Adrenal gland (tissue), 12 donors: Measurements from ENCODE around the gene LRRC53. TPM values are rescaled to one million over a fixed set of nuclear protein-coding genes. Genes with fewer than 3 reads are reported as not detected.

ENCODE experiments used
- DNase-seq, 7 donors: peaks; one replicate each; pipeline ENCODE4 v3.0.0-alpha.2; 2019 to 2020
- H3K27ac ChIP-seq, 5 donors: fragments of 200-600 bp; sonication (generic) in 4 of 5; 1 replicate in 3 of 5; 2 replicates in 2 of 5; pipeline versions ENCODE4 v1.5.1 to v1.8.0; 2016 to 2020; ENCODE audit warnings: mild to moderate bottlenecking in 1 of 5
- H3K27me3 ChIP-seq: fragments of 200-600 bp; 2 replicates; pipeline ENCODE4 v1.8.0; 2021
- H3K36me3 ChIP-seq, 2 donors: fragments of 200-600 bp; replicated peaks in 1 of 2; 1 replicate in 1 of 2; 2 replicates in 1 of 2; pipeline versions ENCODE4 v1.5.1 to v1.8.0; 2018 to 2022
- H3K4me1 ChIP-seq, 2 donors: fragments of 200-600 bp; replicated peaks in 1 of 2; 1 replicate in 1 of 2; 2 replicates in 1 of 2; pipeline versions ENCODE4 v1.5.1 to v1.8.0; 2018 to 2021
- H3K4me3 ChIP-seq, 4 donors: fragments of 200-600 bp; sonication (generic) in 3 of 4; one replicate each; pipeline ENCODE4 v1.5.1; 2016 to 2018
- H3K9me3 ChIP-seq, 3 donors: fragments of 200-600 bp; sonication (generic) in 1 of 3; replicated peaks in 1 of 3; 1 replicate in 2 of 3; 2 replicates in 1 of 3; pipeline versions ENCODE4 v1.5.1 to v1.8.0; 2016 to 2021
- CTCF ChIP-seq, 6 experiments: fragments of 450-650 bp in 4 of 6; fragments of 200-600 bp in 2 of 6; sonication (generic) in 1 of 6; IDR thresholded peaks; 1 replicate in 5 of 6; 2 replicates in 1 of 6; pipeline versions ENCODE4 v1.5.1 to v1.8.0; 2016 to 2021; ENCODE audit warnings: antibody characterized with exemption in 6 of 6, mild to moderate bottlenecking in 2 of 6, moderate library complexity in 1 of 6
- POLR2A ChIP-seq, 2 donors: fragments of 450-650 bp; IDR thresholded peaks; one replicate each; pipeline ENCODE4 v1.6.1; 2017; ENCODE audit warnings: antibody characterized with exemption in 2 of 2, mild to moderate bottlenecking in 2 of 2, moderate library complexity in 1 of 2
- WGBS, 4 donors: extraction: QIAGEN DNeasy Blood & Tissue Kit in 2 of 4; methylation state at CpG; one replicate each; pipeline versions ENCODE4 v1.1.5 to v1.1.7; 2013 to 2017; 5-methylcytosine and 5-hydroxymethylcytosine counted together
- intact Hi-C, 2 donors: fragments of 100-400 bp; cut with DNase I; formaldehyde crosslinking; loops; one replicate each; pipeline versions ENCODE4 v1.14.1 to v1.15.0; 2022 to 2023
- polyA plus RNA-seq, 3 donors: library from polyadenylated mRNA; stranded (reverse); fragments of 200-250 nt in 2 of 3; fragments of 350-450 nt in 1 of 3; fragmentation: Illumina TruSeq in 1 of 3; extraction: RNeasy Lipid Tissue Mini Kit (QIAGEN cat#74804) in 1 of 3; gene quantifications; one replicate each; pipeline ENCODE4 v1.2.3, GENCODE V29; 2013 to 2014
- total RNA-seq, 9 donors: library from RNA; depleted of rRNA in 4 of 9; stranded (reverse); fragments of >200 nt in 4 of 9; fragments of 120-200 nt in 1 of 9; fragmentation: NEBNext Ultra II Directional in 1 of 9; extraction: Animal tissue kit (Norgen Biotek cat#: 25700) in 1 of 9; gene quantifications; one replicate each; pipeline versions ENCODE4 v1.1.0 to v1.2.4, GENCODE V29; 2013 to 2023
- donor health status: healthy with polysubstance abuse.
- donor health status: Bipolar disorder and iron deficiency.
- donor health status: DM: yes; HTN: yes; CAD: no.
- donor health status: DM: no; HTN: no; CAD: no.
- donor health status: DM: no; HTN: no; CAD: no.
- donor health status: DM: yes; HTN: yes; CAD: no.

LRRC53 gene
- total and polyA plus RNA-seq, 12 donors = not detected

- intact Hi-C loops = no loop called here
- 87 to 97% (median 87%) methylated on average over 3 of the region's 3 CpGs for WGBS, 4 donors
- no peak overlapping the region for H3K27ac ChIP-seq
- H3K4me1 ChIP-seq = no peaks in the 10 kb centered on the region
- DNase-seq = no peak
- TF ChIP-seq POLR2A (IDR thresholded peaks at IDR 0.05) (no peak), CTCF (IDR thresholded peaks at IDR 0.05) (no peak)
- no peak overlapping the region for H3K4me3 ChIP-seq
- H3K36me3 ChIP-seq = no peaks in the 10 kb centered on the region
- H3K27me3 ChIP-seq = no peaks in the 10 kb centered on the region
- no peaks in the 10 kb centered on the region for H3K9me3 ChIP-seq
Observed at GRCh38 chr1:74498901-74499300, 13.5 kb downstream of the LRRC53 start.

DNA sequence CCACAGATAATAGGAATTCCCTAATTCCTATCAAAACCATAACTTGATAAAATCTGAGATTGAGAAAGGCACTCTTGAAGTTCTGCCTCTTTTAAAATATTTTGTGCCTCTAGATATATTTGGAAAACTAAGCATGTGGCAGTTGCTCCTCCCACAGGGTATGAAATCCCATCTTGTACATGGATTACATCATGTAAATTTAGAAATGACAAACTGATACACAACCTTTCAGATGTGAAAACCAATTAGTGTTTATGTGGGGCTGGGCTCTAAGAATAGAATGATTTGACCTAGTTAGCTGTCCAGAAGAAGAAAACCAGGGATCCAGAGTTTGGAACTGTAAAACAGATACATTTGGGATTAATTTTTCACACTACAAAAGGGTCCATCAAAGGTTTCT lies 15.7 kb downstream of the LRRC53 start:
- Histone ChIP-seq H3K36me3 (no peaks in the 10 kb centered on the region), H3K27me3 (no peaks in the 10 kb centered on the region), H3K4me1 (no peaks in the 10 kb centered on the region), H3K9me3 (no peaks in the 10 kb centered on the region), H3K4me3 (no peak overlapping the region), H3K27ac (no peak overlapping the region)
- TF ChIP-seq CTCF (IDR thresholded peaks at IDR 0.05) = no peak
- no peak for TF ChIP-seq POLR2A (IDR thresholded peaks at IDR 0.05)
- no peak for DNase-seq
- intact Hi-C loops = no loop called here

DNA sequence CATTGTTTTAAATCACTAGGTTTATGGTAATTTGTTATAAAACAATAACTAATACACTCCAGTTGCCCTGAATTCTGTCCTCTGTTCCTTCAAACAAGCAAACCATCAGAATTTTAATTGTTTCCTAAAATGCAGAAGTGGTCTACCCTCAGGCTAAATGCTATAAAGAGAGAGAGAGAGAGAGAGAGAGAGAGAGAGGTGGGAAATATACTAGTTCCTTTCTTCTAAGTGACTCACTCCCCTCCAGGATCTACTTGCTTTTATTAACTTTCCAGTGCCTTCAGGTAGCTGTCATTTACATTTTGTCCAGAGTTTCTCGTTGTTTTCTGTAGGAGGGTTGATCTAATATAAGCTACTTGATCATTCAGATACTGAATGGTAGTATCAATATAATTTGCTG lies 26.4 kb downstream of the LRRC53 start:
- Histone ChIP-seq H3K27ac (no peak overlapping the region), H3K36me3 (no peaks in the 10 kb centered on the region), H3K27me3 (no peaks in the 10 kb centered on the region), H3K4me1 (no peaks in the 10 kb centered on the region), H3K9me3 (no peaks in the 10 kb centered on the region), H3K4me3 (no peak overlapping the region)
- no peak for TF ChIP-seq POLR2A (IDR thresholded peaks at IDR 0.05)
- TF ChIP-seq CTCF (IDR thresholded peaks at IDR 0.05) = no peak
- intact Hi-C loops = no loop called here
- 57 to 74% (median 66%) methylated on average over 1 of the region's 1 CpG for WGBS, 4 donors
- DNase-seq = no peak

DNA sequence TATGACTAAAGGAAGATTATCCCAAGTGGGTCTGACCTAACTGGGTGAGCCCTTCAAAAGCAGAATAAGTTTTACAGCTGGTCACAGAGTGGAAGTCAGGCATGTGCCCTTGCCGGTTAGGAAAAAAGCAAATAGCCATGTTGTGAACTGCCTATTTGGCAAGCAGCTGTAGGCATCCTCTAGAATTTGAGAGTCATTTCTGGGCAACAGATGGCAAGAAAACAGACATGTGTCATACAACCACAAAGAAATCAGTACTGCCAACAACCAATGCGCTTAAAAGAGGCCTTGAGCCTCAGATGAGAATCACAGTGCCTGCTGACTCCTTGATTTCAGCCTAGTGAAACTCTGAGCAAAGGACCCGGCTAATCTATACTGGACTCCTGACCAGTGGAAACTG lies 26.8 kb downstream of the LRRC53 start:
- Histone ChIP-seq H3K27me3 (no peaks in the 10 kb centered on the region), H3K4me3 (no peak overlapping the region), H3K27ac (no peak overlapping the region), H3K9me3 (no peaks in the 10 kb centered on the region), H3K4me1 (no peaks in the 10 kb centered on the region), H3K36me3 (no peaks in the 10 kb centered on the region)
- 88 to 92% (median 91%) methylated on average over 3 of the region's 3 CpGs for WGBS, 4 donors
- TF ChIP-seq CTCF (IDR thresholded peaks at IDR 0.05) = no peak
- no peak for TF ChIP-seq POLR2A (IDR thresholded peaks at IDR 0.05)
- DNase-seq = no peak
- intact Hi-C loops = no loop called here
